IPS DF 19.7 (cell line): Measurements from ENCODE around the gene WDR37.
"Not testable (repeated sequence)": the region's sequence is repeated elsewhere in the genome, so short reads cannot be mapped to it uniquely, and the experiment has no call there.

Source experiments
- DNase-seq: peaks from one replicate; pipeline ENCODE4 v3.0.0-alpha.2; 2013; ENCODE audit warnings: low read depth, low spot score

Gene WDR37, protein sequence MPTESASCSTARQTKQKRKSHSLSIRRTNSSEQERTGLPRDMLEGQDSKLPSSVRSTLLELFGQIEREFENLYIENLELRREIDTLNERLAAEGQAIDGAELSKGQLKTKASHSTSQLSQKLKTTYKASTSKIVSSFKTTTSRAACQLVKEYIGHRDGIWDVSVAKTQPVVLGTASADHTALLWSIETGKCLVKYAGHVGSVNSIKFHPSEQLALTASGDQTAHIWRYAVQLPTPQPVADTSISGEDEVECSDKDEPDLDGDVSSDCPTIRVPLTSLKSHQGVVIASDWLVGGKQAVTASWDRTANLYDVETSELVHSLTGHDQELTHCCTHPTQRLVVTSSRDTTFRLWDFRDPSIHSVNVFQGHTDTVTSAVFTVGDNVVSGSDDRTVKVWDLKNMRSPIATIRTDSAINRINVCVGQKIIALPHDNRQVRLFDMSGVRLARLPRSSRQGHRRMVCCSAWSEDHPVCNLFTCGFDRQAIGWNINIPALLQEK

DNA sequence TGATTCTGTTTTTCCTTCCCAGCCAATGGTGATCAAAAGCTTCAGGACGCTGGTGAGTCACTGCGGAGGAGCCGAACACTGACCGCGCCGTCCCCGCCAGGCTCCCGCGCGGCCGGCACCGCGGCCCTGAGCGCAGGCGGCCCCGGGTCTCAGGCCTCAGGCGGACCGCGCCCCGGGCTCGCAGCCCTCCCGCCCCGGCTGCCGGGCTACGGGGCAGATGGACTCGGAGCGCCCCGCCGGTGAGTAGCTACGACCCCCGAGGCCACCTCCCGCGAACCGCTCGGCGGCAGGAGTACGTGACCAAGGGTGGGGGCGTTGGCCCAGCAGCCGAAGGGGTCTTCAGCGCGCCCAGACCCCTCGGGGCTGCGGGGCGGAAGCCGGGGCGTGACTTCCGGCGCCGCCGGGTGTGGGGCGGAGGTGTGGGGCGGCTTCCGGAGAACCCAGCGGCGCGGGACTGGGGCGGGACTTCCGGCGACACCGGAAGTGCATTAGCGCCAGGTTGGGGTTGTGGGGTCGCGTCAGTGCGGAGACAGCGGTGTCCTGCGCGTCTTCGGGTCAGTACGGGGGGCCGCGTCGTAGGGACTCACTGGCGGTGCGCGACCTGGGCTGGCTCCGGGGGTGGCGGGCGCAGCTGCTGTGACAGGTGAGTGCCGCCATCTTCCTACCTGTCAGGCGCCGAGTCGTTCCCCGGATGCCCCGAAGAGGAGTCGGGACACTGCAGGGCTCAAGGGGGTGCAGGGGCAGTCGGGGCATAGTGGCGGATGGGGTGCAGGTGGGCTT lies at the start of gene WDR37:
WDR37 (plus strand) TSS at position 60 of the 780 bp plus-strand sequence. CDS start 15,771 bp downstream, outside the sequence.
- DNase-seq = no peak

DNA sequence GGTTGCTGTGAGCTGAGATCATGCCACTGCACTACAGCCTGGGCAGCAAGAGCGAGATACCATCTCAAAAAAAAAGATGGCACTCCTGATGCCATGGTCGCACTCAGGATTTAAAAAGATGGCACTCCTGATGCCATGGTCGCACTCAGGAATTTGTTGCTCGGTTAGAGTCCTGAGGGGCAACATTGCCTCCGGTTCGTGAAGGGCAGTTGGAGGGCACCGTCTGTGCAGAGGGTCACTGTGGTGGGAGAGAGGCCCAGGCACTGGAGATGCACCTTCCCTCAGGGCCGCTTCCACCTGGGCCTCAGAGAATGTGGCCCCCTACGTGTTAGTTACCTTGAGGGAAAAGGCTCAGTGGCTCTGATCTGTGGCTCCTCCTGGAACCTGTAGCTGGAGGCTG lies 49.6 kb upstream of the WDR37 start:
- DNase-seq = no peak

DNA sequence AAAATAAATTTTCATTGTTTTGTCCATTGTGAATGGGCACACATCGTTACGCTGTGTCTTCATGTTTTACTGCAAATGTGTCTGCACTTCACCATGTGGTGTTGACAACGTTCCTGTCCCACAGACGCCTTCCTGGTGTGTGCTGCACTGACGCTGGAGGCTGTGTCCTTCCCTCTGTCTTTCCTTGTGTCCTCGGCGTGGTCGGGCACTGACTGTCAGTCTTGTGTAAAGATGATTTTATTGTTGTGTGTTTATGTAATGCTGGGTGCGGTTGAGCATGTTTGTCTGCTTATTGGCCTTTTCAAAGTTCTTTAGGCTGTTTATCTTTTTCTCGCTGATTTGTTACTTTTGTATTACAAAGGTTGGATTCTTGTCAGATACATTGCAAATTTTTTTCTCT lies 48.6 kb upstream of the WDR37 start:
- DNase-seq = no peak

DNA sequence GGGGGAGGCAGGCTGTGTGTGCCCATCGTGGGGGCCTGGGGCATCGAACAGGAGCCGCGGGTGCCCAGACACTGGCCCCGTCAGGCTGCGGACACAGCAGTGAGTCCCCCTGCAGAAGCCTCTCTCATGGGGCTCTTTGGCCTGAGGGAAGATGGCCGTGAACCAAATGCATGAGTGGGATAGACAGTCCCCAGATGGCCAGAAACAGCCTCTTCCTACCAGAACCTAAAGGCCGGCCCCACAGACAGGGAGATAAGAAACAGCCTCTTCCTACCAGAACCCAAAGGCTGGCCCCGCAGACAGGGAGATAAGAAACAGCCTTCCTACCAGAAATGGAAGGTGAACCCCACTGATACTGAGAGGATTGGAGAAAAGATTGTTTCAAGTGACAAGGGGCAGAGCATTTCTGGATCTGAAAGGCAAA lies 47.1 kb upstream of the WDR37 start:
- DNase-seq = no peak

DNA sequence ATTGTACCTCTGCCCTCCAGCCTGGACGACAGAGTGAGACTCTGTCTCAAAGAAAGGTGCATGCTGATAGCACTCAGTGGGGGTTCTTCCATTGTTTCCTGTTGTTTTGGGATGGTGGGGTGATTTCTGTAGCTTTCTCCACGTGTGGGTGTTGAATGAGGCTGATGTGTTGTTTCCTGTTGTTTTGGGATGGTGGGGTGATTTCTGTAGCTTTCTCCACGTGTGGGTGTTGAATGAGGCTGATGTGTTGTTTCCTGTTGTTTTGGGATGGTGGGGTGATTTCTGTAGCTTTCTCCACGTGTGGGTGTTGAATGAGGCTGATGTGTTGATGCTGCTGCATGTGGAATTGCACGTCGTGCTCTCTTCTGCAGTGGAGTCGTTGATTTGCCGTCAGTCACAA lies 46.2 kb upstream of the WDR37 start:
- DNase-seq = not testable (repeated sequence)

DNA sequence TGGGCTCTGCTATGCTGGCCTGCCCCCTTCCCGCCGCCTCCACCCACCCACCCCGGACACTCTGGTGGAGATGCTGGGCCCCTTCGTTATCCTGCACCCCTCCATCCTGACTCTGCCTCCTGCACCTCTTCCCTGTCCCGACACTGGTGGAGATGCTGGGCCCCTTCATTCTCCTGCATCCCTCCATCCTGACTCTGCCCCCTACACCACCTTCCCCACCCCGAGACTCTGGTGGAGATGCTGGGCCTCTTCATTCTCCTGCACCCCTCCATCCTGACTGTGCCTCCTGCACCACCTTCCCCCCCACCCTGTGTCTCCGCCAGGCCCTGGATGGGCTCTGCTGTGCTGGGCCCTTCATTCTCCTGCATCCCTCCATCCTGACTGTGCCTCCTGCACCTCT lies 45.5 kb upstream of the WDR37 start:
- DNase-seq = no peak

DNA sequence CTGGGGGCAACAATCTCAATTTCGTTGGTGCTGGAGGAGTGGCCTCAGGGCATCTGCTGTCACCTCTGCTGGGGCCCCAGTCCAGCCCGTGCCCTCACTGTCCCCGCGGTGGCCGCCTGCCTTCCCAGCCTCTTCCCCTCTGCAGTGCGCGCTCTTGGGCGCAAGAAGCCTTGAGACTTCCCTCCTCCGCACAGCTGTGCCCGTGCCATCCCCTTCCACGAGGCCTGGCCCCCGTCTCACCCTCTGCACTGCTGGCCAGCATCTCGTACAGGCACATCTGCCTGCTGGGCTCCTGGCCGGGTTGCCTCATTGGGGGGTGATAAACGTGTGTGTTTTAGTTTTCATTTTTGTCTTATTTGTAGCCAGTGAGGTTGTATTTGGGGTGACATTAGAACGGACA lies 44.5 kb upstream of the WDR37 start:
- DNase-seq = no peak

DNA sequence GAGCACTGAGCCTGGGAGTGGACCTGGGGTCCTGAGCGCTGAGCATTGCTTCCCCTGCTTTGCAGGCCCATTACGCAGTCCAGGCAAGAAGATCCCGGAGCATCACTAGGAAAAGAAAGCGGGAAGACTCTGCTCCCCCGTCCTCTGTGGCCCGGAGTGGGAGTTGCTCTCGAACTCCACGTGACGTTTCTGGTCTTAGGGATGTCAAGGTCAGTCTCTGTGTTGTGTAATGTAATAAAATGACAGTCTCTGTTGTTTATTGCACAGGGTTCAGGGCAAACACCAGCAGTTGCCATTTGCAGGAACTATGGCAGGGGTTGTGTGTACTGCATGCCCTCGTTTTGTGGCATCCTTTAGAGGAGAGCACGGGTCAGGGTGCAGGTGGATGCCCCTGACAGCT lies 40.5 kb upstream of the WDR37 start:
- no peak for DNase-seq

DNA sequence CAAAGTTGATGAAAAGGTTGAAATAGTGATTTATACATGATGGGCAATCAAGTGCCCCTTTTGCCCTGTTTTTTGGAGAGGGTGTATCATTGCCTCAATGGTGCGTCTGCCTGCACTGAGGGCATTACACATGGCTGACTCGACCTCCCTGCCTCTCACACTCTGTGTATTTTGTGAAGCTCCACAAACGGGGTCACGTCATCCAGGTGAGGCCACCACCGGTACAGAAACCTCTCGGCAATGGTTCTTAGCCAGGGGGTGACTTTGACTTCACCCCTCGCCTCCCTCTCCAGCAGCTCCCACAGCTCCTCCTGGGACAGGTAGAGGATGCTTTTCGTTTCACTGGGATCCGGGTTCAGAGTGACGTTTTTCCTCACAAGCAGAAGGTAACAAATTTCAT lies 36.8 kb upstream of the WDR37 start:
- DNase-seq = no peak

DNA sequence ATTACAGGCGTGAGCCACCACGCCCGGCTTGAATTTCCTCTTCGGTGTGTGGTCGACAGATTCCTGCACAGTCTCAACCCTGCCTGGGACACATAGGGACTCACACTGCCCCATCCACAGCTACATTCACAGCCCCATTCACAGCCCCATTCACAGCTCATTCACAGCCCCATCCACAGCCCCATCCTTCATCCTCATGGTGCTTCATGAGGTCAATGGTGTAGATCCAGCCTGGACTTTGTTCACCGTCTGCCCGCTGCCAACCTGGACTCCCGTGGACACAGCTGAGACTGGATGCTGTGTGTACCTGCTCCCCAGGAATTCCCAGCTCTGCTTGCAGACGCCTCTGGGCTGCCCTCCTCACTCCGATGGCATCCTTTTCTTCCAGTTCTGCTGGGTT lies 35.7 kb upstream of the WDR37 start:
- DNase-seq = no peak

DNA sequence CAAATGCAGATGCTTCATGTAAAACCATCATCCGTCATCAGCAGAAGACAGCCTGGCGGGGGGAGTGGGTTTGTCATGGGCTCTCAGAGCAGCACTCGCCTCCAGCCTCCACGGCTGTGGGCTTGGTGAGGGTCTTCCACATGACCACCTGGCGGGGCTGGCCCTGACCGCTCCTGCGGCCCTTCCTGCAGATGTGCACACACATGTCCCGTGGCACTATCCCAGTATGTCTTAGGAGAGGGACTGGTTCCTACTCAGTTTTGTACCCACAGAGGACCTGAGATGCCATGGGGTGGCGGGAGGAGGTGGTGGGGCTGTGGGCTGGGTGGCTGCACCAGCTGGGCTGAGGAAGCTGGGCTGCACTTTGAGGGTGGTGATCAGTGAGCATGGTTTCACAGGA lies 35.2 kb upstream of the WDR37 start:
- no peak for DNase-seq

DNA sequence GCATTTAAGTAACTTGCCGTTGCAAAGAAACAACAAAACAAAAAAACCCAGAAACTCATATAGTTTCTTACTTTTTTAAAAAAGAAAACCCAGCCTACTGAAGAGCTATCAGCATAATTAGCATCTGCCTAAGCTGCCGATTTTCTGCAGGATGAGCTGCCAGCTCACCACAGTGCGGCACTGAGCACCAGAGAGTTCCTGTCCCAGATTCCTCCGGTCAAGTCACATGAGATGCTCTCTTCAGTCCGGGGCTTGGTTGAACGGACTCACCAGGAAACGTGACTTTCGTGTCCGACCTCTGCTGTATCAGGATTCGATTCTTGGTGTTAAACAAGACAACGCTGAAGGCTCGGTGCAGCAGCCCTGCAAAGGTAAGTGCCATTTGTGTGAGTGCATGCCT lies 33.8 kb upstream of the WDR37 start:
- peak; percentile 20 for DNase-seq

DNA sequence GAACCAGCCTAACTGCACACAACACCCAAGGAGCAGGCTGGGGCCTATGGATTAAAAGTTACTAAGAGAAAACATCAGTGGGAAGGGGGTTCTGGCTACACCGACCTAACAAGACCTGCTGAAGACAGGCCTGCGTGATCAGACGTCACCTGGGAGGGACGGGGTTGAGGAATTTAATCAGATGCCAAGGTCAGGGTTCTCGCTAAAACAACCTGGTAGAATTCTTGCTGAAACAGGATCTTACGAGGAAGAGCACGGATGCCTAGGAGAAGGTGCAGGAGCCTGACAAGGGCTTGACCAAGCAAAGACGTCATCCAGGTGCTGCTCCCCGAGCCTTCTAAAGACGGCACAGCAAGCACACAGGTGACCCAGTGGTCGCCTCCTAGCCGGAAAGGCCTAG lies 32.1 kb upstream of the WDR37 start:
- no peak for DNase-seq

DNA sequence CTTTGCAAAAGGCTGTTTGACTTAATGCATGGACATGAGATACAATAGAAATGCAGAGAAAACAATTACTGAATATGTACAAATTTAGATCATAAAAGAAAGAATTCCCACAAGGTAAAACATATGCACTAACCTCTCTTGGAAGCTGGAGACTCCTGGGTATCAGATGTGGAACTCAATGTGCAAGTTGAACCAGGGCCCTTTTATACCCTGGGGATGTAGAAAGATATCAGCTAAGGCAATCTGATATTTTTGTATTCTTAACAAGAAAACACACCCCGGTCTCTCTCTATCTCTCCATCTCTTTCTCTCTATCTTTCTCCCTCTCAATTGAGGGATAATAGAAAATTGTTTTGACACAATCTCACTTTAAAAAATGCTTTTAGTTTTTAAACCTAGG lies 30.5 kb upstream of the WDR37 start, which contains the start of gene IDI2:
IDI2 (minus strand) TSS at position 177 of the 400 bp plus-strand sequence. CDS start 1,136 bp downstream, outside the sequence.
- DNase-seq = no peak

DNA sequence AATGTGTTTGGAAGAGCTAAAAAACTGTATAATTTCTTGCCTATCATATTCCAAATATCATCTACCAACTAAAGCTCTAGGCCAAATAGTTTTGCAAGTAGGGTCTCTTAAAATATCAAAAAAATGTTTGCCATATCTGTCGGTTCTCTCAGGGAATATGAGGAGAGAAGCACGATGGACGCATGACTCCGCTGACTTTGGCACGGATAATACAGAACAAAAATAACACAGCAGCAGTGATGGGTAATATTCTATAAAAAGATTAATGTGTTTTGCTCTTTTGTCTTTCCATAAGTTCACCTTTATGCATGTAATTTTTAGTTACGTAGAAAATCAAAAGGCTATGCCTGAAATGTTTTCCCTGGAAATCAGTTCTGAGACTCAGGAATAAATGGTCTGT lies 29.6 kb upstream of the WDR37 start:
- no peak for DNase-seq

DNA sequence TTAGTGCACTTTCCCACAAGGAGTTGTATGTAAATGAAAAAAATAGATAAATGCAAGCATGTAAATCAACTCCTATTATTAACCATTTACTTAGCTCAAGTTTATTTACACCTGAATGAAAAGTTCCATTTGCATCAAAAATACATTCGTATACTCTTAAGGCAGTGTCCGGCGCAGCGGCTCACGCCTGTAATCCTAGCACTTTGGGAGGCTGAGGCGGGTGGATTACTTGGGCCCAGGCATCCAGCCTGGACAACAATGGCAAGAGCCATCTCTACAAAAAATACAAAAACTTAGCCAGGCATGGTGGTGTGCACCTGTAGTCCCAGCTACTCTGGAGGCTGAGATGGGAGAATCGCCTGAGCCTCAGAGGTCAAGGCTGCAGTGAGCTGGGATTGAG lies 26.3 kb upstream of the WDR37 start:
- DNase-seq = no peak

DNA sequence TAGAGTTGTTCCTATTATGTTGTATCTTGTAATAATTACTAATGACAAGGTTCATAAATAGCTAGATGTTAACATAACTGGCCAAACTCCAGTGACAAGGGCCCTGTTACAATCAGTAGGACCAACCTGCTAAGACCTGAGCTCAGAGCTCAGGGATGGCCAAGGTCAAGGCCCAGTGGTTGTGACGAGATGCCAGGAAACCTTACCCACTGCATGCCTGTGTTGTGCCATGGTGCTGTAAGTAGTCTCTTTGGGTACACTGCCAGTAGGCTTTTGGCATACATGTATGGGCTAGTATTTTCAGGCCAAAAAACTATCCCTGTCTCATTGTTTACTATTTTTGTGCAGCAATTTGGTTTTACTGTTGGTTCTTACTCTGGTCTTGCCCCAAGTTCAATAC lies 22.6 kb upstream of the WDR37 start:
- no peak for DNase-seq

DNA sequence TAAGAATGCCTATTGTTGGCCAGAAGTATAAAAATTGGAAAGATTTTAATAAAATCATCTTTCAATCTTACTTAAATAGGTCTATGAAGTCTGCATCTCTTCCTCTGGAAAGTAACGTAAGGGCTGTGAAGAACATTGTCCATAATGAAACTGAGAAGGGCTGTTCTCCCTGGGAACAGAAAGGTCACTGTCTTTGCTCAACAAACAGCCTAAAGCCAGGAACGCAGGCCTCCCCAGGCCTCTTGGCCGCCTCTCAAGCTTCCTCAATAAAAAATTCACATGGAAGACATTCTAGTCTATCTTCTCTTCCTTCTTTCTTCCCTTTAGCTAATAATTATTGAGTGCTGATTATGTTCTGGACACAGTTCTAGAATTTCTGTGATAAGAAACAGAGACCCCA lies 21.4 kb upstream of the WDR37 start:
- no peak for DNase-seq

DNA sequence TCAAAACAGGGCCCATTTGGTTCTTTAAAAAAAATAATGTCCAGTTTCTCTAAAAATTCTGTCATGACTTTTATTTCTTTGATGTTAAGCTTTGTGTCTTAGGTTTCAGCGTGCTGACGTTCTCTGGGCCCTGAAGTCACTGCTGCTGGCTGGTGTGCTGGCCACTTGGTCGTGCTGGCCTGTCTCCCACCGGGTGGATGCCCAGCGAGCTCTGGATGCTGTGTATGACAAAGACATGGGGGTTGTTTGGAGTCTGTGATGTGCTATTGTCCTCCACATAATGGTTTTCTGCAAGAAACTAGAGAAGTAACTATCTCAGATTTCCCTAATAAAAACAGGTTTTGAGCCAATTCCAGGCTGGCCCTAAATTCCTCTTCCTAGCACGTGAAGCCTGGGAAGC lies 21.0 kb upstream of the WDR37 start:
- no peak for DNase-seq

DNA sequence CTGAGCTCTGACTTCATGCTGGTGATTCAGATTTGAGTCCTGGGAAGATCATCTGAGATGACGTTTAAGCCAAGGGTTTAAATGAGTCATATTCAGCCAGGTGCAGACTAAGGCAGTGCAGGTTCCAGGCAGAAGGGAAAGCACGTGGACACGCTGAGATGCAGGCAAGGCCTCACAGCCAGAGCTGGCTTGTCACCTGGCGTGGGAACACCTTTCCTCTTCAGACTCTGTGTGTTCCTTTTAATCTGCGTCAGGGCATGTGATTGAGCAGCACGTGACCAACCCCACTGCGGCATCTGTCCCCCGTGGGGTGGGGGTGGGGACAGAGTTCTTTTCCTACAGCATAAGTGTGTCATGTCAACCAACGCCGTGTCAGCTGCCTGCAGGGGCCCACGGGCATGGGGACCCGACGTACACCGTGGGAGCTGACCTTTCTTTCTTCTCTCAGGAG lies 19.8 kb upstream of the WDR37 start:
- no peak for DNase-seq

DNA sequence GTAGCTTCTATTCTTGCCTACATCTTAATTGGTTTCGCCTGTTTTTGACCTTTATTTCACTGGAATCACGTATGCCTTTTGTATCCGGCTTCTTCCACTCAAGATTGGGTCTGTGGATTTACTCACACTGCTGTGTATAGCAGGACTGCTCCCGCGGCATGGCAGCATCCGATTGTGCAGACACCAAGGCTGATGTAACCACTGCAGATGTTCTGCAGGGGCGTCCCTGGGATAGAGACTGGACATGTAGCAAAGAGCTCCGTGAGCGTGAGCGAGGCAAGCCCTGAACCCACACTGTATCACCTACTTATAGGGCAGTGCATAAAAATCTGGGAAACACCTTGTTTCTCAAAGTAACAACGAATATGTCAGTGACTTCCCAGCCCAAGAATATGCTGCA lies 19.1 kb upstream of the WDR37 start:
- no peak for DNase-seq

DNA sequence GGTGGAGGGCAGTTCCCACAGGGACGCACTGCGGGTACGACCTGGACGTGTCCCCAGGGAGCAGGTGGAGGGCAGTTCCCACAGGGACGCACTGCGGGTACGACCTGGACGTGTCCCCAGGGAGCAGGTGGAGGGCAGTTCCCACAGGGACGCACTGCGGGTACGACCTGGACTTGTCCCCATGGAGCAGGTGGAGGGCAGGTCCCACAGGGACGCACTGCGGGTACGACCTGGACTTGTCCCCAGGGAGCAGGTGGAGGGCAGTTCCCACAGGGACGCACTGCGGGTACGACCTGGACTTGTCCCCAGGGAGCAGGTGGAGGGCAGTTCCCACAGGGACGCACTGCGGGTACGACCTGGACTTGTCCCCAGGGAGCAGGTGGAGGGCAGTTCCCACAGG lies 17.4 kb upstream of the WDR37 start:
- not testable (repeated sequence) for DNase-seq

DNA sequence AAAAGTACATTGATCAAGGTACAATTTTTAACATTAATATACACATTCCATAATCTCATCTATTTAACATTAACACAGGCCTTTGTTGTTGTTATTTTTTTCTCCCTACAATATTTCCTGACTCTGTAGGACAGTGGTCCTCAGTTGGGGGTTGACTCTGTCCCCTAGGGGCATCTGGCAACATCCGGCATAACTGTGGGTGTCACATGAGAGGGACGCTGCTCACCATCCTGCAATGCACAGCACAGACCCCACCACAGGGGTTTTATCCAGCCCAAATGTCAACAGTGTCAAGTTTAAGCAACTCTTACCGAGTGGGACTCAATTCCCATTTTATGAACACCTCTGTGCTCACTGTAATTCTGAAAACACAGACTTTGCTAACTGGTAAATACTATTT lies 16.1 kb upstream of the WDR37 start:
- no peak for DNase-seq
